GM23338 (cell line): ENCODE measurements around the gene SGPP1. TPM values are rescaled to one million over a fixed set of nuclear protein-coding genes. Genes with fewer than 3 reads are reported as not detected.

Experiments
- ATAC-seq: fragments of 200-7000 bp; cut with Tn5 transposase; 3 replicates; pipeline ENCODE4 v1.9.1; 2020
- DNase-seq: peaks from one replicate; pipeline ENCODE4 v3.0.0-alpha.2; 2015; ENCODE audit warnings: low spot score
- H2AFZ ChIP-seq: fragments of 200-600 bp; sonication (generic); 2 replicates; pipeline ENCODE4 v1.8.0; 2016; ENCODE audit warnings: antibody characterized with exemption, mild to moderate bottlenecking, moderate library complexity
- H3F3A ChIP-seq: fragments of 200-600 bp; sonication (generic); replicated peaks from 2 replicates; pipeline ENCODE4 v1.8.0; 2017; ENCODE audit warnings: antibody characterized with exemption, mixed run types, low read depth
- H3K27ac ChIP-seq: fragments of 200-600 bp; sonication (generic); 2 replicates; pipeline ENCODE4 v1.6.1; 2016; ENCODE audit warnings: low read depth
- H3K27me3 ChIP-seq: fragments of 200-600 bp; sonication (generic); 2 replicates; pipeline ENCODE4 v1.8.0; 2016; ENCODE audit warnings: mild to moderate bottlenecking, mixed run types, moderate library complexity; ENCODE audit not compliant: insufficient read depth
- H3K36me3 ChIP-seq: fragments of 200-600 bp; sonication (generic); 2 replicates; pipeline ENCODE4 v1.8.0; 2016; ENCODE audit warnings: mild to moderate bottlenecking; ENCODE audit not compliant: insufficient read depth
- H3K4me1 ChIP-seq: fragments of 200-600 bp; sonication (generic); 2 replicates; pipeline ENCODE4 v1.8.0; 2016; ENCODE audit warnings: mild to moderate bottlenecking, moderate library complexity; ENCODE audit not compliant: insufficient read depth
- H3K4me2 ChIP-seq: fragments of 200-600 bp; sonication (generic); 2 replicates; pipeline ENCODE4 v1.7.1; 2017; ENCODE audit warnings: mixed run types
- H3K4me3 ChIP-seq: fragments of 200-600 bp; sonication (generic); 2 replicates; pipeline ENCODE4 v1.6.1; 2016; ENCODE audit warnings: mixed run types
- H3K79me2 ChIP-seq: fragments of 200-600 bp; sonication (generic); replicated peaks from 2 replicates; pipeline ENCODE4 v1.8.0; 2017; ENCODE audit warnings: mild to moderate bottlenecking; ENCODE audit not compliant: insufficient read depth
- H3K9me2 ChIP-seq: fragments of 200-600 bp; sonication (generic); 2 replicates; pipeline ENCODE4 v1.8.0; 2017; ENCODE audit not compliant: insufficient read depth
- H4K20me1 ChIP-seq: fragments of 200-600 bp; sonication (generic); replicated peaks from 2 replicates; pipeline ENCODE4 v1.8.0; 2017; ENCODE audit warnings: mild to moderate bottlenecking; ENCODE audit not compliant: insufficient read depth
- H3K27ac Mint-ChIP-seq: 2 replicates; pipeline ENCODE4 v1.8.0; 2020; ENCODE audit warnings: inconsistent platforms, mild to moderate bottlenecking, moderate library complexity, mixed read lengths
- H3K27me3 Mint-ChIP-seq: 3 replicates; pipeline ENCODE4 v1.8.0; 2022; ENCODE audit warnings: low read depth, mild to moderate bottlenecking, moderate library complexity, mixed read lengths, inconsistent platforms; ENCODE audit not compliant: insufficient read depth, poor library complexity
- H3K36me3 Mint-ChIP-seq: 3 replicates; pipeline ENCODE4 v1.8.0; 2021; ENCODE audit warnings: low read depth, mild to moderate bottlenecking, inconsistent platforms, moderate library complexity, mixed read lengths
- H3K4me1 Mint-ChIP-seq: 3 replicates; pipeline ENCODE4 v1.8.0; 2020; ENCODE audit warnings: mild to moderate bottlenecking, inconsistent platforms, mixed read lengths
- H3K4me3 Mint-ChIP-seq: 3 replicates; pipeline ENCODE4 v1.8.0; 2021; ENCODE audit warnings: moderate library complexity, mild to moderate bottlenecking, inconsistent platforms, mixed read lengths
- H3K9me3 Mint-ChIP-seq: 3 replicates; pipeline ENCODE4 v1.8.0; 2020; ENCODE audit warnings: moderate library complexity, mild to moderate bottlenecking, inconsistent platforms, mixed read lengths
- CREB1 ChIP-seq: fragments of 250-450 bp; sonication (Bioruptor Pico); IDR thresholded peaks from 2 replicates; pipeline ENCODE4 v1.5.0; 2020; ENCODE audit warnings: low read depth, mild to moderate bottlenecking, moderate library complexity
- CTCF ChIP-seq, 2 experiments: fragments of 200-600 bp in 1 of 2; sonication (generic) in 1 of 2; conservative IDR thresholded peaks; 2 replicates each; pipeline versions ENCODE4 v1.5.1 to v1.6.1; 2016 to 2017; ENCODE audit warnings: antibody characterized with exemption in 2 of 2, low read depth in 2 of 2, mild to moderate bottlenecking in 2 of 2, moderate library complexity in 1 of 2
- EZH2 ChIP-seq: fragments of 200-600 bp; sonication (generic); IDR thresholded peaks from one replicate; pipeline ENCODE4 v1.8.0; 2017; ENCODE audit warnings: antibody characterized with exemption, mild to moderate bottlenecking, low read depth; ENCODE audit not compliant: unreplicated experiment
- JUNB ChIP-seq: IDR thresholded peaks from one replicate; pipeline ENCODE4 v1.6.1; 2016; ENCODE audit warnings: antibody characterized with exemption; ENCODE audit not compliant: unreplicated experiment
- REST ChIP-seq: IDR thresholded peaks from one replicate; pipeline ENCODE4 v1.6.1; 2018; ENCODE audit warnings: antibody characterized with exemption; ENCODE audit not compliant: unreplicated experiment
- ZNF331 ChIP-seq: fragments of 250-450 bp; sonication (Bioruptor Pico); IDR thresholded peaks from 2 replicates; pipeline ENCODE4 v1.5.0; 2020; ENCODE audit warnings: low read depth, mild to moderate bottlenecking, moderate library complexity
- ZNF462 ChIP-seq: fragments of 250-450 bp; sonication (Bioruptor Pico); IDR thresholded peaks from 2 replicates; pipeline ENCODE4 v1.5.0; 2020; ENCODE audit warnings: mild to moderate bottlenecking, moderate library complexity
- polyA plus RNA-seq: library from polyadenylated mRNA; unstranded; fragments of >200 nt; fragmentation: Nextera tagmentation; extraction: Ambion mirVana; gene quantifications from 2 replicates; pipeline ENCODE4 v1.2.1, GENCODE V29; 2016
- total RNA-seq: library from RNA; depleted of rRNA; stranded (reverse); fragments of >200 nt; shearing (Covaris generic); gene quantifications from 2 replicates; pipeline ENCODE4 v1.2.3, GENCODE V29; 2014
- TF ChIP-seq, protein P1 (sequence below): IDR thresholded peaks from 2 replicates; pipeline ENCODE4 v1.6.1; 2016; ENCODE audit warnings: antibody characterized with exemption

SGPP1 gene
- total and polyA plus RNA-seq, 2 experiments from 2014 or later: 4.2 to 11.1 TPM

DNA sequence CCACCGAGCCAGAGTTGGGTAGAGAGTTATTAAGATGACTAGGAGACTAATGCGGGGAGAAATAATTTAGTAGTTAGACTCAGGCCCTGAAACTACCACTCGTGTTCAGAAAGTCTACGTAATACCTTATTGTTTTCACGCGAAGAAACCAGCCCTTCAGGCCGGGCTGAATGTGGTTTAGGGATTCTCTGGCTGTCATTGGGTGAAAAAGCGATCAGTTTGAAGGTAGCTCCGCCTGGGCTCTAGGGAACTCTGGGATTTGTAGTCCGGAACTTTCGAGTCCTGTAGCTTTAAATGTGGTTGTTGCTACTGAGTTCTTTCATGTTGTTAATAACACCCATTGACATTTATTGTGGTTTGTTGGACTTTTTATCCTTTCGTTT, 85.6 kb downstream of the SGPP1 start:
- Histone ChIP-seq H3F3A (no peaks in the 10 kb centered on the region), H3K4me3 (peak overlapping the region; percentile 47), H3K79me2 (peaks cover 37% of the 10 kb centered on the region), H2AFZ (no peak overlapping the region), H3K4me2 (peak overlapping the region; percentile 71), H4K20me1 (no peaks in the 10 kb centered on the region; the same call in 1 of the 2 replicates), H3K36me3 (no peaks in the 10 kb centered on the region), H3K27ac (peak overlapping the region; percentile 26), H3K4me1 (no peaks in the 10 kb centered on the region), H3K9me2 (no peaks in the 10 kb centered on the region), H3K27me3 (no peaks in the 10 kb centered on the region)
- Mint-ChIP-seq H3K27me3 (peaks cover 5% of the 10 kb centered on the region), H3K9me3 (peaks cover 3% of the 10 kb centered on the region; the same call in 2 of the 3 replicates), H3K4me3 (peak overlapping the region; percentile 85), H3K27ac (peak overlapping the region; percentile 98), H3K4me1 (peaks cover 3% of the 10 kb centered on the region; the same call in 1 of the 3 replicates), H3K36me3 (peaks cover 25% of the 10 kb centered on the region)
- ATAC-seq: peak; percentile 79
- peak; percentile 96 for DNase-seq
- TF ChIP-seq ZNF331 (CRISPR knock-in tag) (no peak), REST (no peak), CREB1 (0 out of 2 replicates have a peak, but pooled peaks have one; percentile 22), JUNB (no peak), CTCF (conservative IDR thresholded peaks at IDR 0.05; ENCODE audit: low read depth in 2 of 2) (no peak), EZH2 (no peak), ZNF462 (CRISPR knock-in tag) (no peak)
- TF ChIP-seq, protein P1, sequence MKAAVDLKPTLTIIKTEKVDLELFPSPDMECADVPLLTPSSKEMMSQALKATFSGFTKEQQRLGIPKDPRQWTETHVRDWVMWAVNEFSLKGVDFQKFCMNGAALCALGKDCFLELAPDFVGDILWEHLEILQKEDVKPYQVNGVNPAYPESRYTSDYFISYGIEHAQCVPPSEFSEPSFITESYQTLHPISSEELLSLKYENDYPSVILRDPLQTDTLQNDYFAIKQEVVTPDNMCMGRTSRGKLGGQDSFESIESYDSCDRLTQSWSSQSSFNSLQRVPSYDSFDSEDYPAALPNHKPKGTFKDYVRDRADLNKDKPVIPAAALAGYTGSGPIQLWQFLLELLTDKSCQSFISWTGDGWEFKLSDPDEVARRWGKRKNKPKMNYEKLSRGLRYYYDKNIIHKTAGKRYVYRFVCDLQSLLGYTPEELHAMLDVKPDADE: no peak; the same call in 1 of the 2 replicates
